A673 (cell line): ENCODE measurements around the gene PLXDC2.

Experiments
- CTCF ChIP-seq: fragments of 300-800, 200-600 bp; sonication (generic); conservative IDR thresholded peaks from 2 replicates; pipeline ENCODE4 v1.5.1; 2017; ENCODE audit warnings: low read depth, mild to moderate bottlenecking, antibody characterized with exemption, low read length, moderate library complexity, mixed read lengths
- EZH2 ChIP-seq: fragments of 200-600 bp; sonication (generic); IDR thresholded peaks from 2 replicates; pipeline ENCODE4 v1.6.1; 2017; ENCODE audit warnings: borderline replicate concordance, low read depth, mild to moderate bottlenecking, mixed read lengths, antibody characterized with exemption, low read length; ENCODE audit not compliant: poor library complexity, severe bottlenecking

DNA sequence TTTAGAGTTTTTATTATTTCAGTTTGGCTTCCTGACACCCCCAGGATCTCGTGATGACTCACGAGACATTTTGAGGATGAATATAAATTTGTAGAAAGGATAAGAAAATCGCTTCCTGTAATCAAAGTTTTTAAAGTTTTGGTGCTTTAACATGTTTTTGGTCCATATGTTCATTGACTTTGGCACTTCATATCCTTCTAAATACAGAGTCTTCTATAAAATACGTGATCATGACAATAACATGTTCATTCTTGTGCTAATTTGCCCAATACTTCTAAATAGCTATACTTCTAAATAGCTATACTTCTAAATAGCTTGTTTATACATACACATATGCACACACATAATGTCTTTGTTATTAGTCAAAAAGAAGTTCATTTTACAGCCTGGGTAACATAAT lies 341.9 kb downstream of the PLXDC2 start:
- TF ChIP-seq CTCF (no peak), EZH2 (no peak)
